ENCODE results near the gene SULT1E1. TPM values are rescaled to one million over a fixed set of nuclear protein-coding genes. Genes with fewer than 3 reads are reported as not detected.

SULT1E1 gene
- total and polyA plus RNA-seq, 2 donors (not counting 1 experiment from before 2014, with no cell fraction given): not detected

- no peak overlapping the region for H3K27ac Mint-ChIP-seq
- no peaks in the 10 kb centered on the region for H3K9me3 Mint-ChIP-seq (ENCODE audit: insufficient read depth)
- CTCF ChIA-PET: no interaction called here
Measured at GRCh38 chr4:69855822-69856221, 4.1 kb downstream of the SULT1E1 start.

GRCh38 chr4:69849969-69850368 is 10.0 kb downstream of the SULT1E1 start:
- Histone ChIP-seq H3K79me2 (ENCODE audit: control insufficient read depth, insufficient read depth, low read length) (no peaks in the 10 kb centered on the region), H3K4me3 (ENCODE audit: control extremely low read depth in 1 of 5, extremely low read depth in 1 of 5, insufficient read depth in 1 of 5, low read depth in 2 of 5, low read length in 4 of 5) (no peak overlapping the region), H2AFZ (ENCODE audit: insufficient read depth, low read depth, low read length, poor library complexity, severe bottlenecking) (no peak overlapping the region), H3K4me1 (ENCODE audit: control insufficient read depth in 2 of 2, insufficient read depth in 2 of 2, low read length in 2 of 2) (no peaks in the 10 kb centered on the region), H3K27me3 (replicated peaks in 1 of 4; ENCODE audit: control extremely low read depth in 1 of 4, control insufficient read depth in 3 of 4, insufficient read depth in 4 of 4, low read length in 3 of 4) (no peaks in the 10 kb centered on the region), H3K9me3 (ENCODE audit: control extremely low read depth in 1 of 3, control insufficient read depth in 2 of 3, insufficient read depth in 1 of 3, low read length in 2 of 3) (peaks cover 0 to 1% (median 0%) of the 10 kb centered on the region in 3 donors), H3K27ac (ENCODE audit: low read length in 2 of 2) (no peak overlapping the region), H3K36me3 (replicated peaks in 1 of 2; ENCODE audit: control extremely low read depth in 1 of 2, control insufficient read depth in 1 of 2, extremely low read depth in 1 of 2, insufficient read depth in 2 of 2, low read length in 1 of 2) (no peaks in the 10 kb centered on the region), H3K4me2 (replicated peaks; ENCODE audit: low read depth, low read length, poor library complexity, severe bottlenecking) (no peak overlapping the region), H4K20me1 (ENCODE audit: control insufficient read depth, insufficient read depth, low read length, poor library complexity, severe bottlenecking) (no peaks in the 10 kb centered on the region), H3K9ac (ENCODE audit: low read length) (no peak overlapping the region)
- Mint-ChIP-seq H3K27ac (no peak overlapping the region), H3K4me3 (no peak overlapping the region), H3K4me1 (no peaks in the 10 kb centered on the region), H3K27me3 (no peaks in the 10 kb centered on the region), H3K9me3 (ENCODE audit: insufficient read depth) (no peaks in the 10 kb centered on the region)
- no peak for ATAC-seq (ENCODE audit: low read depth)
- CTCF ChIA-PET: no interaction called here
- intact Hi-C loops (cut with micrococcal nuclease): no loop called here
- DNase-seq: no peak
- no CpG with 5 or more reads among the region's 1 CpG for WGBS (ENCODE audit: insufficient coverage)
- TF ChIP-seq EZH2 (IDR thresholded peaks at IDR 0.05; ENCODE audit: borderline replicate concordance, insufficient read depth, low read depth, low read length, poor library complexity, severe bottlenecking) (no peak), CTCF (IDR thresholded peaks at IDR 0.05) (no peak)
- POLR2A ChIA-PET: no interaction called here

More at GRCh38 chr4:69855822-69856221, 4.1 kb downstream of the SULT1E1 start:
- DNase-seq: no peak
- intact Hi-C loops (cut with micrococcal nuclease): no loop called here
- H3K4me2 ChIP-seq (replicated peaks; ENCODE audit: low read depth, low read length, poor library complexity, severe bottlenecking): no peak overlapping the region
- Mint-ChIP-seq H3K4me3 (no peak overlapping the region), H3K4me1 (no peaks in the 10 kb centered on the region), H3K27me3 (no peaks in the 10 kb centered on the region)
- no peak overlapping the region for H3K4me3 ChIP-seq (ENCODE audit: control extremely low read depth in 1 of 5, extremely low read depth in 1 of 5, insufficient read depth in 1 of 5, low read depth in 2 of 5, low read length in 4 of 5)
- H3K4me1 ChIP-seq (ENCODE audit: control insufficient read depth in 2 of 2, insufficient read depth in 2 of 2, low read length in 2 of 2): no peaks in the 10 kb centered on the region
- no peaks in the 10 kb centered on the region for H3K9me3 ChIP-seq (ENCODE audit: control extremely low read depth in 1 of 3, control insufficient read depth in 2 of 3, insufficient read depth in 1 of 3, low read length in 2 of 3)
- POLR2A ChIA-PET: interaction anchor here (0.5 kb wide), 1 partner anchor 665 kb away, joined by 13 read pairs; no protein-coding TSS in a partner anchor
- ATAC-seq (ENCODE audit: low read depth): no peak
- no peaks in the 10 kb centered on the region for H3K36me3 ChIP-seq (replicated peaks in 1 of 2; ENCODE audit: control extremely low read depth in 1 of 2, control insufficient read depth in 1 of 2, extremely low read depth in 1 of 2, insufficient read depth in 2 of 2, low read length in 1 of 2)
- TF ChIP-seq CTCF (IDR thresholded peaks at IDR 0.05): no peak
- no peak for TF ChIP-seq EZH2 (IDR thresholded peaks at IDR 0.05; ENCODE audit: borderline replicate concordance, insufficient read depth, low read depth, low read length, poor library complexity, severe bottlenecking)
- H2AFZ ChIP-seq (ENCODE audit: insufficient read depth, low read depth, low read length, poor library complexity, severe bottlenecking): no peak overlapping the region
- H3K9ac ChIP-seq (ENCODE audit: low read length): no peak overlapping the region
- H3K27ac ChIP-seq (ENCODE audit: low read length in 2 of 2): no peak overlapping the region
- H4K20me1 ChIP-seq (ENCODE audit: control insufficient read depth, insufficient read depth, low read length, poor library complexity, severe bottlenecking): no peaks in the 10 kb centered on the region
- no peaks in the 10 kb centered on the region for H3K79me2 ChIP-seq (ENCODE audit: control insufficient read depth, insufficient read depth, low read length)
- whole genome bisulfite sequencing (ENCODE audit: insufficient coverage): no CpG with 5 or more reads among the region's 2 CpGs
- no peaks in the 10 kb centered on the region for H3K27me3 ChIP-seq (replicated peaks in 1 of 4; ENCODE audit: control extremely low read depth in 1 of 4, control insufficient read depth in 3 of 4, insufficient read depth in 4 of 4, low read length in 3 of 4)

Measured in B cell (primary cell).